SK-N-SH treated with all-trans-retinoic acid at 6 μM for 48 hours (cell line): ENCODE data around the gene EXOSC1.
"Not testable (repeated sequence)": the region's sequence is repeated elsewhere in the genome, so short reads cannot be mapped to it uniquely, and the experiment has no call there.

Experiments
- ATAC-seq: fragments of 200-7000 bp; cut with Tn5 transposase; 3 replicates; pipeline ENCODE4 v1.9.1; 2020; ENCODE audit warnings: mild to moderate bottlenecking, moderate library complexity
- ARNTL ChIP-seq: fragments of 450-650 bp; formaldehyde crosslinking; IDR thresholded peaks from 2 replicates; pipeline ENCODE4 v1.5.0; 2020; ENCODE audit warnings: low read depth, mild to moderate bottlenecking, moderate library complexity, borderline replicate concordance
- BACH2 ChIP-seq: fragments of 250-450 bp; sonication (Bioruptor Pico); IDR thresholded peaks from 2 replicates; pipeline ENCODE4 v1.9.0; 2021; ENCODE audit warnings: mild to moderate bottlenecking, borderline replicate concordance
- CREB5 ChIP-seq: fragments of 250-450 bp; sonication (Bioruptor Pico); IDR thresholded peaks from 2 replicates; pipeline ENCODE4 v1.5.1; 2020; ENCODE audit warnings: low read depth, mild to moderate bottlenecking, moderate library complexity
- CSDC2 ChIP-seq: fragments of 250-450 bp; sonication (Bioruptor Pico); IDR thresholded peaks from 2 replicates; pipeline ENCODE4 v1.5.0; 2020; ENCODE audit warnings: mild to moderate bottlenecking, moderate library complexity
- ESRRG ChIP-seq: fragments of 250-450 bp; sonication (Bioruptor Pico); IDR thresholded peaks from 2 replicates; pipeline ENCODE4 v1.6.1; 2021; ENCODE audit warnings: mild to moderate bottlenecking
- GLIS3 ChIP-seq: fragments of 250-450 bp; sonication (Bioruptor Pico); IDR thresholded peaks from 2 replicates; pipeline ENCODE4 v1.5.0; 2020; ENCODE audit warnings: mild to moderate bottlenecking, moderate library complexity
- ISL1 ChIP-seq: fragments of 250-450 bp; sonication (Bioruptor Pico); IDR thresholded peaks from 2 replicates; pipeline ENCODE4 v2.1.2; 2022; ENCODE audit warnings: mild to moderate bottlenecking, moderate library complexity
- OSR1 ChIP-seq: fragments of 250-450 bp; sonication (Bioruptor Pico); IDR thresholded peaks from 2 replicates; pipeline ENCODE4 v1.8.0; 2022; ENCODE audit warnings: moderate library complexity, mild to moderate bottlenecking, inconsistent platforms
- PATZ1 ChIP-seq: fragments of 250-450 bp; sonication (Bioruptor Pico); IDR thresholded peaks from 2 replicates; pipeline ENCODE4 v1.8.0; 2020; ENCODE audit warnings: mild to moderate bottlenecking, moderate library complexity, borderline replicate concordance
- PPARA ChIP-seq: fragments of 250-450 bp; sonication (Bioruptor Pico); IDR thresholded peaks from 2 replicates; pipeline ENCODE4 v1.5.0; 2020; ENCODE audit warnings: mild to moderate bottlenecking, borderline replicate concordance
- RARB ChIP-seq: fragments of 250-450 bp; sonication (Bioruptor Pico); IDR thresholded peaks from 2 replicates; pipeline ENCODE4 v1.8.0; 2021; ENCODE audit warnings: mild to moderate bottlenecking, moderate library complexity
- SNAI2 ChIP-seq: fragments of 250-450 bp; sonication (Bioruptor Pico); IDR thresholded peaks from 2 replicates; pipeline ENCODE4 v1.5.0; 2020; ENCODE audit warnings: mild to moderate bottlenecking, moderate library complexity
- TCF4 ChIP-seq: fragments of 250-450 bp; sonication (Bioruptor Pico); IDR thresholded peaks from 2 replicates; pipeline ENCODE4 v1.8.0; 2021; ENCODE audit warnings: mild to moderate bottlenecking, moderate library complexity, borderline replicate concordance
- TOX ChIP-seq: fragments of 250-450 bp; sonication (Bioruptor Pico); IDR thresholded peaks from 2 replicates; pipeline ENCODE4 v1.8.0; 2021; ENCODE audit warnings: mild to moderate bottlenecking, moderate library complexity, borderline replicate concordance
- TSHZ2 ChIP-seq: fragments of 250-450 bp; sonication (Bioruptor Pico); IDR thresholded peaks from 2 replicates; pipeline ENCODE4 v1.5.0; 2020; ENCODE audit warnings: mild to moderate bottlenecking, moderate library complexity
- ZC3H10 ChIP-seq: fragments of 250-450 bp; sonication (Bioruptor Pico); IDR thresholded peaks from 2 replicates; pipeline ENCODE4 v1.5.1; 2021; ENCODE audit warnings: mild to moderate bottlenecking, moderate library complexity
- ZFP30 ChIP-seq: fragments of 450-650 bp; formaldehyde crosslinking; IDR thresholded peaks from 2 replicates; pipeline ENCODE4 v1.5.0; 2022; ENCODE audit warnings: mild to moderate bottlenecking, moderate library complexity
- ZNF565 ChIP-seq: fragments of 450-650 bp; formaldehyde crosslinking; conservative IDR thresholded peaks from 2 replicates; pipeline ENCODE4 v1.5.0; 2020; ENCODE audit warnings: low read depth, mild to moderate bottlenecking, moderate library complexity
- ZNF8 ChIP-seq: fragments of 450-650 bp; formaldehyde crosslinking; IDR thresholded peaks from 2 replicates; pipeline ENCODE4 v1.5.0; 2020; ENCODE audit warnings: mild to moderate bottlenecking, moderate library complexity
- TF ChIP-seq, protein P1 (sequence below): fragments of 250-450 bp; sonication (Bioruptor Pico); IDR thresholded peaks from 2 replicates; pipeline ENCODE4 v1.5.1; 2021; ENCODE audit warnings: mild to moderate bottlenecking, moderate library complexity
- TF ChIP-seq, protein P2 (sequence below): fragments of 250-450 bp; sonication (Bioruptor Pico); IDR thresholded peaks from 2 replicates; pipeline ENCODE4 v1.8.0; 2021; ENCODE audit warnings: low read depth, mild to moderate bottlenecking, moderate library complexity, borderline replicate concordance

The EXOSC1 gene

GRCh38 chr10:97425964-97426775, 19.6 kb downstream of the EXOSC1 start, which contains the start of gene PGAM1:
Gene PGAM1, plus strand, starts transcription at chr10:97426191. Its CDS starts 117 bp downstream, at chr10:97426308.
- TF ChIP-seq, protein P1, sequence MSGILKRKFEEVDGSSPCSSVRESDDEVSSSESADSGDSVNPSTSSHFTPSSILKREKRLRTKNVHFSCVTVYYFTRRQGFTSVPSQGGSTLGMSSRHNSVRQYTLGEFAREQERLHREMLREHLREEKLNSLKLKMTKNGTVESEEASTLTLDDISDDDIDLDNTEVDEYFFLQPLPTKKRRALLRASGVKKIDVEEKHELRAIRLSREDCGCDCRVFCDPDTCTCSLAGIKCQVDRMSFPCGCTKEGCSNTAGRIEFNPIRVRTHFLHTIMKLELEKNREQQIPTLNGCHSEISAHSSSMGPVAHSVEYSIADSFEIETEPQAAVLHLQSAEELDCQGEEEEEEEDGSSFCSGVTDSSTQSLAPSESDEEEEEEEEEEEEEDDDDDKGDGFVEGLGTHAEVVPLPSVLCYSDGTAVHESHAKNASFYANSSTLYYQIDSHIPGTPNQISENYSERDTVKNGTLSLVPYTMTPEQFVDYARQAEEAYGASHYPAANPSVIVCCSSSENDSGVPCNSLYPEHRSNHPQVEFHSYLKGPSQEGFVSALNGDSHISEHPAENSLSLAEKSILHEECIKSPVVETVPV (CRISPR knock-in tag) = no peak
- TF ChIP-seq ZC3H10 (CRISPR knock-in tag) = no peak
- TF ChIP-seq CREB5 (CRISPR knock-in tag) = no peak
- no peak for TF ChIP-seq PATZ1 (CRISPR knock-in tag)
- TF ChIP-seq RARB (CRISPR knock-in tag) = no peak
- TF ChIP-seq ZNF565 (CRISPR knock-in tag) = no peak
- no peak for TF ChIP-seq SNAI2
- peak; percentile 85 for ATAC-seq

- not testable (repeated sequence) for ATAC-seq
Observed at GRCh38 chr10:97423757-97424098, 22.1 kb downstream of the EXOSC1 start.

DNA sequence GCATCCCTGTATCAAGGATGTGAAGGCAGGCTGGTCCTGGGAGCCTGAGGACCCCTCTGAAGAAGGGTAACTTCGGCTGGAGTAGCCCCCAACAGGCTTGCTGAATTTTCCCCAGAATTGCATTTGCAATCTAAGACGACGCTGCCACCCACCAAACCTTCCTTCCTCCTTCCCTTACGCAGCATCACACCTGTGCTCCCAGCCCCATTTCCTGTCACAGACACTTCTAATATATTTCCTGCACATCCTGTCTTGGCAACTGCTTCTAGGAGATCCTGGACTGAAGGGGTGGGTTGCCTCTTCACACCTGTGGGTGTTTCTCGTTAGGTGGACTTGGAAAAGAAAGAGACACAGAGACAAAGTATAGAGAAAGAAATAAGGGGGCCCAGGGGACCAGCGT, 29.2 kb downstream of the EXOSC1 start:
- TF ChIP-seq ISL1 = no peak
- TF ChIP-seq TOX (CRISPR knock-in tag) = no peak
- TF ChIP-seq CSDC2 (CRISPR knock-in tag) = no peak
- TF ChIP-seq TCF4 (CRISPR knock-in tag) = no peak
- no peak for TF ChIP-seq ZFP30 (CRISPR knock-in tag)
- TF ChIP-seq CREB5 (CRISPR knock-in tag) = no peak
- TF ChIP-seq ZNF565 (CRISPR knock-in tag) = no peak
- TF ChIP-seq TSHZ2 (CRISPR knock-in tag) = no peak
- no peak for TF ChIP-seq ESRRG (CRISPR knock-in tag)
- no peak for TF ChIP-seq OSR1 (CRISPR knock-in tag)
- TF ChIP-seq ZNF8 (CRISPR knock-in tag) = no peak
- no peak for TF ChIP-seq GLIS3 (CRISPR knock-in tag)
- no peak for ATAC-seq

DNA sequence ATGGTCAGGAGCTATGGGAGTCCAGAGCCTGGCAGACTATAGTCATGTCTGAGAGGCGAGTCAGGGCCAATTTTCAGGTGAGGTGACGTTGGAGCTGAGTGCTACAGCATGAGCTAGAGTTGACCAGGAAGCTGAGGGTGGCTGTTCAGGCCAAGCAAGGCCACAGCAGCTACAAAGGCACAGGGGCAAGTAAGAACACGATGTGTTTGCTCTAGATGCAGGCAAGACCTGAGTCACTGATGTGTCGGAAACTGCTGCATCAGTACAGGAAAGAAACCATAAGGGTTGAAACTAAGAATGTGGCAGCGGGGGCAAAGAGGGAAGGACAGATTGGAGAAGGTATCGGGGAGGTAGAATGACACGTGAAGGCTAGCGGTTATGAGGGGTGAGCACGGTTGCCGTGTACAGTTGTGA, 32.9 kb downstream of the EXOSC1 start:
- no peak for ATAC-seq

GRCh38 chr10:97411406-97411805, 34.4 kb downstream of the EXOSC1 start:
- no peak for ATAC-seq
- no peak for TF ChIP-seq SNAI2
- TF ChIP-seq PPARA = no peak
- TF ChIP-seq, protein P2, sequence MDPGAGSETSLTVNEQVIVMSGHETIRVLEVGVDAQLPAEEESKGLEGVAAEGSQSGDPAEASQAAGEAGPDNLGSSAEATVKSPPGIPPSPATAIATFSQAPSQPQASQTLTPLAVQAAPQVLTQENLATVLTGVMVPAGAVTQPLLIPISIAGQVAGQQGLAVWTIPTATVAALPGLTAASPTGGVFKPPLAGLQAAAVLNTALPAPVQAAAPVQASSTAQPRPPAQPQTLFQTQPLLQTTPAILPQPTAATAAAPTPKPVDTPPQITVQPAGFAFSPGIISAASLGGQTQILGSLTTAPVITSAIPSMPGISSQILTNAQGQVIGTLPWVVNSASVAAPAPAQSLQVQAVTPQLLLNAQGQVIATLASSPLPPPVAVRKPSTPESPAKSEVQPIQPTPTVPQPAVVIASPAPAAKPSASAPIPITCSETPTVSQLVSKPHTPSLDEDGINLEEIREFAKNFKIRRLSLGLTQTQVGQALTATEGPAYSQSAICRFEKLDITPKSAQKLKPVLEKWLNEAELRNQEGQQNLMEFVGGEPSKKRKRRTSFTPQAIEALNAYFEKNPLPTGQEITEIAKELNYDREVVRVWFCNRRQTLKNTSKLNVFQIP = no peak
- no peak for TF ChIP-seq BACH2 (CRISPR knock-in tag)
- TF ChIP-seq ARNTL (CRISPR knock-in tag) = no peak
- no peak for TF ChIP-seq CSDC2 (CRISPR knock-in tag)
- no peak for TF ChIP-seq ZFP30 (CRISPR knock-in tag)
- no peak for TF ChIP-seq ZC3H10 (CRISPR knock-in tag)
- no peak for TF ChIP-seq ZNF565 (CRISPR knock-in tag)
- TF ChIP-seq, protein P1 (CRISPR knock-in tag) = no peak

More for the DNA sequence above, 32.9 kb downstream of the EXOSC1 start:
- TF ChIP-seq PPARA = no peak
- no peak for TF ChIP-seq ARNTL (CRISPR knock-in tag)
